Measurements from ENCODE around the gene SCN9A. TPM values are rescaled to one million over a fixed set of nuclear protein-coding genes. Genes with fewer than 3 reads are reported as not detected.

Gene SCN9A
- total RNA-seq, 1 experiment from 2014 or later: 1.3 TPM

GRCh38 chr2:166388481-166389070, 12.8 kb upstream of the SCN9A start:
- Histone ChIP-seq H2AFZ (ENCODE audit: low read length) (no peak overlapping the region), H3K9me3 (ENCODE audit: control insufficient read depth, low read depth, low read length) (no peaks in the 10 kb centered on the region), H3T11ph (ENCODE audit: low read length) (no peak overlapping the region), H3K18ac (ENCODE audit: insufficient read length, low read depth, low read length) (no peak overlapping the region), H2BK120ac (ENCODE audit: low read depth, low read length, poor library complexity, severe bottlenecking) (no peak overlapping the region), H3K4me2 (ENCODE audit: insufficient read depth, insufficient read length, low read length) (no peak overlapping the region), H3K27me3 (ENCODE audit: insufficient read depth, low read length) (no peaks in the 10 kb centered on the region), H2BK12ac (ENCODE audit: insufficient read length, low read depth, low read length) (no peak overlapping the region), H3K14ac (ENCODE audit: insufficient read depth, low read length) (no peak overlapping the region), H2BK5ac (ENCODE audit: insufficient read length, low read length) (no peak overlapping the region), H3K79me1 (ENCODE audit: insufficient read depth, low read depth, low read length, poor library complexity, severe bottlenecking) (no peaks in the 10 kb centered on the region), H3K27ac (ENCODE audit: insufficient read length, low read depth, low read length) (no peak overlapping the region), H3K9ac (ENCODE audit: extremely low read depth, insufficient read length, low read length) (no peak overlapping the region), H4K5ac (ENCODE audit: insufficient read length, low read depth, low read length) (no peak overlapping the region), H2BK15ac (ENCODE audit: low read depth, low read length) (no peak overlapping the region), H3K4me1 (ENCODE audit: insufficient read depth, low read length) (no peaks in the 10 kb centered on the region), H4K8ac (replicated peaks; ENCODE audit: insufficient read length, low read depth, low read length) (no peak overlapping the region), H4K20me1 (ENCODE audit: control insufficient read depth, insufficient read depth, insufficient read length) (no peaks in the 10 kb centered on the region), H2BK20ac (ENCODE audit: low read depth, low read length, poor library complexity, severe bottlenecking) (no peak overlapping the region), H3K4ac (ENCODE audit: low read depth, low read length) (no peak overlapping the region), H3K23me2 (ENCODE audit: insufficient read length, low read depth, low read length, poor library complexity, severe bottlenecking) (no peaks in the 10 kb centered on the region), H2AK5ac (ENCODE audit: insufficient read length, low read length) (no peak overlapping the region), H3K56ac (ENCODE audit: insufficient read length, low read depth, low read length) (no peak overlapping the region), H3K79me2 (ENCODE audit: insufficient read depth, low read length) (no peaks in the 10 kb centered on the region), H3K23ac (ENCODE audit: insufficient read length, low read depth, low read length) (no peak overlapping the region), H4K91ac (ENCODE audit: insufficient read length, low read depth, low read length) (no peak overlapping the region)
- no peak for DNase-seq
- no peaks in the 10 kb centered on the region for H3K4me1 Mint-ChIP-seq
- no peak for TF ChIP-seq CTCF (conservative IDR thresholded peaks at IDR 0.05)
- H3K36me3 Mint-ChIP-seq (ENCODE audit: insufficient read depth in 1 of 3, low read depth in 3 of 3): no peaks in the 10 kb centered on the region
- H3K4me3 Mint-ChIP-seq: no peak overlapping the region
- WGBS (ENCODE audit: extremely low coverage, insufficient read length, low lambda C conversion rate): no CpG with 5 or more reads among the region's 3 CpGs
- H3K27me3 Mint-ChIP-seq (ENCODE audit: low read depth): no peaks in the 10 kb centered on the region
- no peak overlapping the region for H3K27ac Mint-ChIP-seq
- no peaks in the 10 kb centered on the region; a peak in 1 of 5 replicates for H3K9me3 Mint-ChIP-seq

Measured in H9 (cell line).